GM12872 (cell line): ENCODE data around the gene FNDC3B.

ENCODE experiments used
- CTCF ChIP-seq: IDR thresholded peaks from 3 replicates; pipeline ENCODE4 v1.5.1; 2011; ENCODE audit warnings: low read depth, mild to moderate bottlenecking, low read length, moderate library complexity; ENCODE audit not compliant: insufficient read depth

Gene FNDC3B

GRCh38 chr3:172119266-172119969 lies 80.0 kb downstream of the FNDC3B start:
- TF ChIP-seq CTCF, result no peak

- TF ChIP-seq CTCF, result no peak
Observed at GRCh38 chr3:172120912-172121311, 81.5 kb downstream of the FNDC3B start.

- TF ChIP-seq CTCF, result no peak
Observed at GRCh38 chr3:172121981-172122380, 82.6 kb downstream of the FNDC3B start.

- no peak for TF ChIP-seq CTCF
Observed at GRCh38 chr3:172124271-172124670, 84.9 kb downstream of the FNDC3B start.

- no peak for TF ChIP-seq CTCF
Observed at GRCh38 chr3:172125053-172125452, 85.7 kb downstream of the FNDC3B start.

- no peak for TF ChIP-seq CTCF
Observed at GRCh38 chr3:172125963-172126457, 86.6 kb downstream of the FNDC3B start.

- no peak for TF ChIP-seq CTCF
Observed at GRCh38 chr3:172126741-172127140, 87.4 kb downstream of the FNDC3B start.
